Esophagus squamous epithelium (tissue), 5 donors: ENCODE measurements around the gene RALB. TPM values are rescaled to one million over a fixed set of nuclear protein-coding genes. Genes with fewer than 3 reads are reported as not detected.
"Not testable (repeated sequence)": the region's sequence is repeated elsewhere in the genome, so short reads cannot be mapped to it uniquely, and the experiment has no call there.

ENCODE experiments used
- DNase-seq: peaks from one replicate; lab custom pipeline; 2025; lab: John Stamatoyannopoulos, UW
- H3K27ac ChIP-seq, 4 donors: fragments of 200-600 bp; sonication (generic); one replicate each; pipeline ENCODE4 v1.5.1; 2016 to 2019; ENCODE audit warnings: mild to moderate bottlenecking in 1 of 4
- H3K27me3 ChIP-seq, 4 donors: fragments of 200-600 bp; sonication (generic); 1 replicate in 3 of 4; 2 replicates in 1 of 4; pipeline versions ENCODE4 v1.5.1 to v1.6.0; 2017 to 2021; ENCODE audit warnings: antibody characterized with exemption in 1 of 4
- H3K36me3 ChIP-seq, 3 donors: fragments of 200-600 bp; sonication (generic); one replicate each; pipeline ENCODE4 v1.5.1; 2016 to 2019
- H3K4me1 ChIP-seq, 3 donors: fragments of 200-600 bp; sonication (generic); one replicate each; pipeline ENCODE4 v1.5.1; 2017 to 2019
- H3K4me3 ChIP-seq, 4 donors: fragments of 200-600 bp; sonication (generic); 1 replicate in 3 of 4; 2 replicates in 1 of 4; pipeline ENCODE4 v1.5.1; 2016 to 2019; ENCODE audit warnings: mild to moderate bottlenecking in 2 of 4, moderate library complexity in 1 of 4
- H3K9me3 ChIP-seq, 3 donors: fragments of 200-600 bp; sonication (generic); one replicate each; pipeline ENCODE4 v1.5.1; 2016 to 2019
- CTCF ChIP-seq, 6 experiments: fragments of 450-650 bp in 4 of 6; fragments of 200-600 bp in 2 of 6; sonication (generic) in 2 of 6; IDR thresholded peaks; one replicate each; pipeline ENCODE4 v1.5.1; 2016 to 2019; ENCODE audit warnings: antibody characterized with exemption in 6 of 6, mild to moderate bottlenecking in 4 of 6, moderate library complexity in 4 of 6
- POLR2A ChIP-seq, 4 donors: fragments of 450-650 bp; IDR thresholded peaks; one replicate each; pipeline ENCODE4 v1.6.1; 2017; ENCODE audit warnings: antibody characterized with exemption in 4 of 4, mild to moderate bottlenecking in 4 of 4, moderate library complexity in 3 of 4
- WGBS, 2 donors: methylation state at CpG; one replicate each; pipeline ENCODE4 v1.1.5; 2018; 5-methylcytosine and 5-hydroxymethylcytosine counted together
- intact Hi-C: fragments of 100-400 bp; cut with DNase I; formaldehyde crosslinking; loops from one replicate; pipeline ENCODE4 v1.15.0; 2022
- total RNA-seq, 4 donors: library from RNA; depleted of rRNA; stranded (reverse); fragments of >200 nt; gene quantifications; one replicate each; pipeline ENCODE4 v1.1.0, GENCODE V29; 2016
- donor health status: DM: yes; HTN: yes; CAD: no.

RALB gene
- total RNA-seq, 4 donors from 2014 or later: 50.2 to 99.2 (median 64.8) TPM

GRCh38 chr2:120310136-120310535, 57.5 kb downstream of the RALB start:
- Histone ChIP-seq H3K36me3 (peaks cover 0 to 11% (median 0%) of the 10 kb centered on the region in 3 donors), H3K27ac (no peak overlapping the region), H3K27me3 (peaks cover 0 to 14% (median 0%) of the 10 kb centered on the region in 4 donors), H3K4me3 (no peak overlapping the region), H3K9me3 (no peaks in the 10 kb centered on the region), H3K4me1 (peaks cover 0 to 19% (median 8%) of the 10 kb centered on the region in 3 donors)
- DNase-seq: no peak
- WGBS, 2 donors: 79 to 92% methylated on average over 6 of the region's 6 CpGs
- intact Hi-C loops: loop anchor here (10.0 kb wide), 1 partner anchor 195 kb away; no protein-coding TSS in a partner anchor
- TF ChIP-seq POLR2A (IDR thresholded peaks at IDR 0.05) (no peak), CTCF (IDR thresholded peaks at IDR 0.05) (no peak)

- intact Hi-C loops: loop anchor here (10.0 kb wide), 1 partner anchor 196 kb away; no protein-coding TSS in a partner anchor
- 81 to 92% methylated on average over 7 to 8 of the region's 8 CpGs for WGBS, 2 donors
- H3K9me3 ChIP-seq, H3K27ac ChIP-seq, DNase-seq, H3K4me3 ChIP-seq, H3K36me3 ChIP-seq: not testable (repeated sequence)
- H3K4me1 ChIP-seq: peaks cover 0 to 19% (median 8%) of the 10 kb centered on the region in 3 donors
- H3K27me3 ChIP-seq: peaks cover 0 to 14% (median 0%) of the 10 kb centered on the region in 4 donors
Measured at GRCh38 chr2:120310841-120311240, 58.2 kb downstream of the RALB start.

- TF ChIP-seq POLR2A (IDR thresholded peaks at IDR 0.05) (no peak), CTCF (IDR thresholded peaks at IDR 0.05) (no peak)
- H3K36me3 ChIP-seq: no peaks in the 10 kb centered on the region
- intact Hi-C loops: loop anchor here (10.0 kb wide), 1 partner anchor 197 kb away; no protein-coding TSS in a partner anchor
Measured at GRCh38 chr2:120312076-120312475, 59.4 kb downstream of the RALB start.

GRCh38 chr2:120312860-120313694, 60.4 kb downstream of the RALB start:
- intact Hi-C loops: loop anchor here (10.0 kb wide), 1 partner anchor 198 kb away; no protein-coding TSS in a partner anchor
- Histone ChIP-seq H3K36me3 (no peaks in the 10 kb centered on the region), H3K4me1 (peaks cover 0 to 19% (median 8%) of the 10 kb centered on the region in 3 donors), H3K4me3 (peak overlapping the region; percentile 16 to 61 (median 45)), H3K9me3 (no peaks in the 10 kb centered on the region), H3K27ac (peak overlapping the region in 3 of 4 donors; percentile 12 to 54 (median 51)), H3K27me3 (peaks cover 0 to 14% (median 0%) of the 10 kb centered on the region in 4 donors)
- no peak for DNase-seq
- peak; percentile 85 to 95 (median 91) for TF ChIP-seq CTCF (IDR thresholded peaks at IDR 0.05)
- no peak for TF ChIP-seq POLR2A (IDR thresholded peaks at IDR 0.05)
- WGBS, 2 donors: 7 to 13% methylated on average over 24 to 26 of the region's 38 CpGs

More at GRCh38 chr2:120312076-120312475, 59.4 kb downstream of the RALB start:
- DNase-seq: no peak
- no peak overlapping the region for H3K27ac ChIP-seq
- 73 to 77% methylated on average over 6 of the region's 6 CpGs for WGBS, 2 donors
- peaks cover 0 to 19% (median 8%) of the 10 kb centered on the region in 3 donors for H3K4me1 ChIP-seq
- H3K9me3 ChIP-seq: no peaks in the 10 kb centered on the region
- peaks cover 0 to 14% (median 0%) of the 10 kb centered on the region in 4 donors for H3K27me3 ChIP-seq
- H3K4me3 ChIP-seq: no peak overlapping the region

- WGBS, 2 donors: 63 to 72% methylated on average over 18 to 34 of the region's 39 CpGs
- intact Hi-C loops: loop anchor here (10.0 kb wide), 1 partner anchor 199 kb away; no protein-coding TSS in a partner anchor
- Histone ChIP-seq H3K9me3 (no peaks in the 10 kb centered on the region), H3K27me3 (peaks cover 0 to 18% (median 0%) of the 10 kb centered on the region in 4 donors), H3K36me3 (no peaks in the 10 kb centered on the region), H3K27ac (peak overlapping the region in 2 of 4 donors; percentile 51 to 54), H3K4me3 (peak overlapping the region; percentile 16 to 61 (median 45)), H3K4me1 (peaks cover 0 to 25% (median 8%) of the 10 kb centered on the region in 3 donors)
- no peak for TF ChIP-seq CTCF (IDR thresholded peaks at IDR 0.05)
- no peak for TF ChIP-seq POLR2A (IDR thresholded peaks at IDR 0.05)
- no peak for DNase-seq
Measured at GRCh38 chr2:120313695-120314615, 61.3 kb downstream of the RALB start.
